Upper lobe of left lung (tissue), 6 donors: ENCODE data around the gene GPR158. TPM values are rescaled to one million over a fixed set of nuclear protein-coding genes. Genes with fewer than 3 reads are reported as not detected.

Source experiments
- ATAC-seq, 2 donors: fragments of 200-7000 bp; cut with Tn5 transposase; one replicate each; pipeline ENCODE4 v1.9.1; 2022; ENCODE audit warnings: mild to moderate bottlenecking in 2 of 2, moderate library complexity in 2 of 2; ENCODE audit not compliant: low FRiP score in 2 of 2
- DNase-seq, 2 donors: peaks; one replicate each; pipeline ENCODE4 v3.0.0-alpha.2; 2019 to 2020
- H3K27ac ChIP-seq, 4 donors: fragments of 200-600 bp; sonication (generic); one replicate each; pipeline ENCODE4 v1.5.1; 2016 to 2019
- H3K27me3 ChIP-seq, 4 donors: fragments of 200-600 bp; sonication (generic); one replicate each; pipeline ENCODE4 v1.5.1; 2017 to 2019
- H3K36me3 ChIP-seq, 4 donors: fragments of 200-600 bp; sonication (generic); one replicate each; pipeline ENCODE4 v1.5.1; 2016 to 2019
- H3K4me1 ChIP-seq, 4 donors: fragments of 200-600 bp; sonication (generic); one replicate each; pipeline ENCODE4 v1.5.1; 2018 to 2019
- H3K4me3 ChIP-seq, 4 donors: fragments of 200-600 bp; sonication (generic); one replicate each; pipeline ENCODE4 v1.5.1; 2017 to 2019; ENCODE audit warnings: mild to moderate bottlenecking in 2 of 4, moderate library complexity in 1 of 4
- H3K9me3 ChIP-seq, 4 donors: fragments of 200-600 bp; sonication (generic); one replicate each; pipeline ENCODE4 v1.5.1; 2018 to 2019
- CTCF ChIP-seq, 6 experiments: fragments of 450-650 bp in 4 of 6; fragments of 200-600 bp in 2 of 6; sonication (generic) in 2 of 6; IDR thresholded peaks; one replicate each; pipeline ENCODE4 v1.5.1; 2016 to 2019; ENCODE audit warnings: antibody characterized with exemption in 6 of 6
- EP300 ChIP-seq, 4 donors: sonication (generic); formaldehyde crosslinking; IDR thresholded peaks; one replicate each; pipeline ENCODE4 v1.5.1; 2017; ENCODE audit warnings: antibody characterized with exemption in 4 of 4, control low read depth in 2 of 4
- POLR2A ChIP-seq, 4 donors: fragments of 450-650 bp; IDR thresholded peaks; one replicate each; pipeline ENCODE4 v1.5.1; 2016 to 2017; ENCODE audit warnings: antibody characterized with exemption in 4 of 4, mild to moderate bottlenecking in 2 of 4
- POLR2AphosphoS5 ChIP-seq, 2 donors: sonication (generic); formaldehyde crosslinking; IDR thresholded peaks; one replicate each; pipeline ENCODE4 v1.5.1; 2017; ENCODE audit warnings: antibody characterized with exemption in 2 of 2
- WGBS, 2 donors: methylation state at CpG; one replicate each; pipeline ENCODE4 v1.1.5; 2017 to 2018; 5-methylcytosine and 5-hydroxymethylcytosine counted together
- total RNA-seq, 6 donors: library from RNA; depleted of rRNA in 4 of 6; stranded (reverse); fragments of >200 nt in 4 of 6; gene quantifications; one replicate each; pipeline versions ENCODE4 v1.1.0 to v1.2.1, GENCODE V29; 2016 to 2021
- donor health status: DM: no; HTN: no; CAD: no; lungs with moderate emphysema.
- donor health status: DM: no; HTN: yes; CAD: no; lungs with severe emphysema.

Gene GPR158
- total RNA-seq, 6 donors from 2014 or later: 0.03 to 0.09 TPM; not detected in 4

DNA sequence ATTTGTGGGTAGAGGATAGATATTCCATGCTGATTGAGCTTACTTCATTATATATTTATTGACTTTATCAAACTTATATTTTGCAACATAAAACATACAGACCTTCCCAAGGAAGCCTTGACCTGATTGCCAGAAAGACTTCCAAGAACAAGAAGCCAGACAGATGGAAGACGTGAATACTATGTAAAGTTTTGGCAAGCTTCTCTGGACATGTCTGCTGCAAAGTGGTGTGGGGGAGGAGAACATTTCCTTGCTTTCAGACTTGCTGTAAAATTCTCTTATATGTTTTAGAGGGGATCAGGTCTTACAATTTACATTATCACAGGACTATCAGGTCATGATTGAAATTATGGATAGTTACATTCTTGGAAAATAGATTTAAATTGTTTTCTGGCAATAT, 23.4 kb downstream of the GPR158 start:
- no peak for DNase-seq
- TF ChIP-seq EP300 (IDR thresholded peaks at IDR 0.05): no peak
- no peak for TF ChIP-seq POLR2A (IDR thresholded peaks at IDR 0.05)
- TF ChIP-seq CTCF (IDR thresholded peaks at IDR 0.05): no peak
- TF ChIP-seq POLR2AphosphoS5 (IDR thresholded peaks at IDR 0.05): no peak
- ATAC-seq: no peak
- no peaks in the 10 kb centered on the region for H3K4me1 ChIP-seq
- 34 to 41% methylated on average over 1 of the region's 1 CpG for WGBS, 2 donors
- no peak overlapping the region for H3K27ac ChIP-seq
- H3K9me3 ChIP-seq: no peaks in the 10 kb centered on the region
- H3K36me3 ChIP-seq: no peaks in the 10 kb centered on the region
- no peak overlapping the region for H3K4me3 ChIP-seq
- H3K27me3 ChIP-seq: no peaks in the 10 kb centered on the region

DNA sequence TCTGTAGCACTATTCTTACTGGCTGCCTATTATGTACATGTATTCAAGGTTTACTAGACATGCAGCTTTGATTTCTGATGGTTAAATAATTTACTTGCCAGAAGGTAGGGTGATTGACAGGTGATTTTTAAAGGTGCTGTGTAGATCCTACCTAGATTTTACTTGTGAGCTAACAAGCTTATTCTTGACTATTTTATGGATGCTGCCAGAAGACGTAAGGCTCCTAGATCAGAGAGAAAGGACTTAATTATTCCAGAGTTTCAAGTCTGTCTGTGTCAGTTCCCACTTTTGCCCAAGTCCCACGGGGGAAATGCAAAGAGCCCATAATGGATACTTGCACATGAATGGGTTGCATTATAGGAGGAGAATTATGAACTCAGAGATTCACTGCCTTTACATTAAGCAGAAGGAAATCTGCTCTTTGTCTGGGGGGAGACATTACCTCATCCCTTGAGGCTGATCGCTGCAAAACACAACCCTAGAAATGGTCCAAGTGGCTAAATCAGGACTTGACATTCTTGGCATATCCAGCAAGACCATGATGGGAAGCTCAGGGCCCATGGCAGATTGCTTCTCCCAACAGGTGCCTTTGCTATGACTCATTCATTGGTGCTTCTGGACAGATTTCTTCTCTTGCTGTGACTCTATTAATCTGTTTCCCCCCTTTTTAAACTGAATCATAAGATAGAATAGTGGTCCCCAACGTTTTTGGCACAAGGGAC, 32.1 kb downstream of the GPR158 start:
- Histone ChIP-seq H3K27ac (no peak overlapping the region), H3K4me3 (no peak overlapping the region), H3K36me3 (no peaks in the 10 kb centered on the region), H3K9me3 (no peaks in the 10 kb centered on the region), H3K27me3 (no peaks in the 10 kb centered on the region), H3K4me1 (no peaks in the 10 kb centered on the region)
- no peak for ATAC-seq
- WGBS, 2 donors: 66 to 75% methylated on average over 4 of the region's 4 CpGs
- no peak for DNase-seq
- TF ChIP-seq POLR2A (IDR thresholded peaks at IDR 0.05): no peak
- no peak for TF ChIP-seq CTCF (IDR thresholded peaks at IDR 0.05)
- TF ChIP-seq POLR2AphosphoS5 (IDR thresholded peaks at IDR 0.05): no peak
- no peak for TF ChIP-seq EP300 (IDR thresholded peaks at IDR 0.05)

DNA sequence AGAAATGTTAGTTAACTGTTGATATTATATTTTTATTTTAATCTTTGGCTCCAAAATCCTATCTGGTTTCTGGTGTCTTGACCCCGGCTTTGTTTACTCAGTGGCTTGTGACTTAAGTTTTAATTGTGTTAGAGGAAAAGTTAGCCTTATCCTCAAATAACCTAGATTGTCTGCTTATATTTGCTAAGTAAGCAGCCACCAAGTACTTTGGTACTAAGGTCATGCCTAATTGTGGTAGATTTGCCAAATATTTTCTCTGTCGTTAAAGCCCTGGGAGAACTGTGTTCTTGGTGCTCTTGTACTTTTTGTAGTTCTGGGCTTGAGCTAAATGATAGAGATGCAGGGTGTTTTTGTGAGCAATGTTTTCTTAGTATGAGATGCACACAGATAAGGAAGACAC, 34.8 kb downstream of the GPR158 start:
- Histone ChIP-seq H3K36me3 (no peaks in the 10 kb centered on the region), H3K9me3 (no peaks in the 10 kb centered on the region), H3K27me3 (no peaks in the 10 kb centered on the region), H3K4me1 (no peaks in the 10 kb centered on the region), H3K27ac (no peak overlapping the region), H3K4me3 (no peak overlapping the region)
- DNase-seq (no peak), ATAC-seq (no peak)
- TF ChIP-seq EP300 (IDR thresholded peaks at IDR 0.05) (no peak), CTCF (IDR thresholded peaks at IDR 0.05) (no peak)
- WGBS, 2 donors: 61 to 62% methylated on average over 2 of the region's 2 CpGs

GRCh38 chr10:25210265-25210664, 35.5 kb downstream of the GPR158 start:
- DNase-seq (no peak), ATAC-seq (no peak)
- TF ChIP-seq POLR2AphosphoS5 (IDR thresholded peaks at IDR 0.05): no peak
- TF ChIP-seq POLR2A (IDR thresholded peaks at IDR 0.05): no peak
- TF ChIP-seq CTCF (IDR thresholded peaks at IDR 0.05): no peak
- TF ChIP-seq EP300 (IDR thresholded peaks at IDR 0.05): no peak
- Histone ChIP-seq H3K4me1 (no peaks in the 10 kb centered on the region), H3K4me3 (no peak overlapping the region), H3K27me3 (no peaks in the 10 kb centered on the region), H3K27ac (no peak overlapping the region), H3K9me3 (no peaks in the 10 kb centered on the region), H3K36me3 (no peaks in the 10 kb centered on the region)
- WGBS, 2 donors: 79 to 84% methylated on average over 2 of the region's 2 CpGs

- TF ChIP-seq EP300 (IDR thresholded peaks at IDR 0.05) (no peak), CTCF (IDR thresholded peaks at IDR 0.05) (no peak), POLR2A (IDR thresholded peaks at IDR 0.05) (no peak), POLR2AphosphoS5 (IDR thresholded peaks at IDR 0.05) (no peak)
- H3K4me1 ChIP-seq: no peaks in the 10 kb centered on the region
- H3K36me3 ChIP-seq: no peaks in the 10 kb centered on the region
- H3K9me3 ChIP-seq: no peaks in the 10 kb centered on the region
- WGBS, 2 donors: 70 to 74% methylated on average over 1 of the region's 1 CpG
- H3K27me3 ChIP-seq: no peaks in the 10 kb centered on the region
- no peak for DNase-seq
- H3K4me3 ChIP-seq: no peak overlapping the region
- H3K27ac ChIP-seq: no peak overlapping the region
- ATAC-seq: no peak
Measured at GRCh38 chr10:25220156-25220555, 45.4 kb downstream of the GPR158 start.
